HG03139 (cell line): ENCODE measurements around the gene HAND1.

Source experiments
- ATAC-seq: cut with Tn5 transposase; IDR thresholded peaks from one replicate; pipeline ENCODE4 v1.9.1; 2021; ENCODE audit not compliant: unreplicated experiment

HAND1 gene

GRCh38 chr5:154479944-154480750 lies 2.1 kb upstream of the HAND1 start:
- ATAC-seq, result no peak

GRCh38 chr5:154479160-154479943 lies 1.3 kb upstream of the HAND1 start:
- no peak for ATAC-seq

- ATAC-seq, result no peak
Measured at GRCh38 chr5:154478752-154479159, 729 bp upstream of the HAND1 start.

- no peak for ATAC-seq
Measured at GRCh38 chr5:154477382-154478223, 424 bp downstream of the HAND1 start.

GRCh38 chr5:154476354-154477205 lies 1.4 kb downstream of the HAND1 start:
- no peak for ATAC-seq

- no peak for ATAC-seq
Measured at GRCh38 chr5:154475591-154476353, 2.3 kb downstream of the HAND1 start.

GRCh38 chr5:154474396-154475334 lies 3.4 kb downstream of the HAND1 start:
- no peak for ATAC-seq

GRCh38 chr5:154473581-154474283 lies 4.3 kb downstream of the HAND1 start:
- no peak for ATAC-seq

GRCh38 chr5:154472871-154473580 lies 5.0 kb downstream of the HAND1 start:
- no peak for ATAC-seq

- no peak for ATAC-seq
Measured at GRCh38 chr5:154470947-154471870, 6.8 kb downstream of the HAND1 start.

- no peak for ATAC-seq
Measured at GRCh38 chr5:154470137-154470536, 7.9 kb downstream of the HAND1 start.

GRCh38 chr5:154467655-154468354 lies 10.2 kb downstream of the HAND1 start:
- ATAC-seq, result peak; percentile 84

- no peak for ATAC-seq
Measured at GRCh38 chr5:154466671-154467070, 11.4 kb downstream of the HAND1 start.

- ATAC-seq, result no peak
Measured at GRCh38 chr5:154466147-154466546, 11.9 kb downstream of the HAND1 start.

- no peak for ATAC-seq
Measured at GRCh38 chr5:154465169-154465568, 12.9 kb downstream of the HAND1 start.

GRCh38 chr5:154464438-154464837 lies 13.6 kb downstream of the HAND1 start:
- no peak for ATAC-seq
